Right ventricle myocardium inferior (tissue), 1 donor: ENCODE measurements around the gene DPYD. TPM values are rescaled to one million over a fixed set of nuclear protein-coding genes. Genes with fewer than 3 reads are reported as not detected.
A peak's percentile ranks its signal among the peaks of the same experiment; 100 is the strongest.

Source experiments
- ATAC-seq: fragments of 200-7000 bp; cut with Tn5 transposase; one replicate; pipeline ENCODE4 v1.9.1; 2020; ENCODE audit warnings: mild to moderate bottlenecking, moderate library complexity
- DNase-seq: peaks from one replicate; pipeline ENCODE4 v3.0.0; 2021; ENCODE audit errors: missing footprints
- intact Hi-C: fragments of 100-400 bp; cut with DNase I; formaldehyde crosslinking; loops from one replicate; pipeline ENCODE4 v1.11.0; 2022
- total RNA-seq: library from RNA; stranded (reverse); fragmentation: NEBNext Ultra II Directional; extraction: Animal tissue kit (Norgen Biotek cat#: 25700); gene quantifications from one replicate; pipeline ENCODE4 v1.2.1, GENCODE V29; 2021
- donor health status: DM: no; HTN: yes; CAD: no; lungs with severe emphysema.

DPYD gene
- total RNA-seq, 1 donor from 2014 or later = 12.3 TPM

GRCh38 chr1:97758541-97759057 lies 162.2 kb downstream of the DPYD start:
- no peak for DNase-seq
- intact Hi-C loops = no loop called here
- ATAC-seq = peak; percentile 31

- intact Hi-C loops = no loop called here
- ATAC-seq (no peak), DNase-seq (no peak)
These were observed 174.9 kb downstream of the DPYD start for GRCh38 chr1:97745912-97746311.

GRCh38 chr1:97744977-97745376 lies 175.9 kb downstream of the DPYD start:
- DNase-seq (no peak), ATAC-seq (no peak)

GRCh38 chr1:97743129-97743528 lies 177.7 kb downstream of the DPYD start:
- DNase-seq (no peak), ATAC-seq (no peak)
- intact Hi-C loops = no loop called here

More at GRCh38 chr1:97744977-97745376, 175.9 kb downstream of the DPYD start:
- intact Hi-C loops = no loop called here

GRCh38 chr1:97740891-97741290 lies 179.9 kb downstream of the DPYD start:
- no peak for DNase-seq
- intact Hi-C loops = no loop called here
- ATAC-seq = no peak

GRCh38 chr1:97739596-97740103 lies 181.2 kb downstream of the DPYD start:
- intact Hi-C loops = no loop called here
- no peak for DNase-seq

GRCh38 chr1:97738270-97738669 lies 182.6 kb downstream of the DPYD start:
- DNase-seq (no peak), ATAC-seq (no peak)
- intact Hi-C loops = no loop called here

More at GRCh38 chr1:97739596-97740103, 181.2 kb downstream of the DPYD start:
- ATAC-seq = no peak

GRCh38 chr1:97730271-97730670 lies 190.6 kb downstream of the DPYD start:
- DNase-seq (no peak), ATAC-seq (no peak)
- intact Hi-C loops = no loop called here

GRCh38 chr1:97728436-97728835 lies 192.4 kb downstream of the DPYD start:
- ATAC-seq = no peak
- no peak for DNase-seq
- intact Hi-C loops = no loop called here

- intact Hi-C loops = no loop called here
- DNase-seq = no peak
- no peak for ATAC-seq
These were observed 193.8 kb downstream of the DPYD start for GRCh38 chr1:97727029-97727428.

- ATAC-seq (no peak), DNase-seq (no peak)
- intact Hi-C loops = no loop called here
These were observed 194.4 kb downstream of the DPYD start for GRCh38 chr1:97726386-97726785.

GRCh38 chr1:97721221-97721620 lies 199.6 kb downstream of the DPYD start:
- no peak for ATAC-seq
- intact Hi-C loops = no loop called here
- DNase-seq = no peak

- ATAC-seq (no peak), DNase-seq (no peak)
- intact Hi-C loops = no loop called here
These were observed 207.9 kb downstream of the DPYD start for GRCh38 chr1:97712980-97713379.

- DNase-seq (no peak), ATAC-seq (no peak)
- intact Hi-C loops = no loop called here
These were observed 209.0 kb downstream of the DPYD start for GRCh38 chr1:97711858-97712257.

GRCh38 chr1:97693601-97694000 lies 227.2 kb downstream of the DPYD start:
- intact Hi-C loops = no loop called here
- no peak for DNase-seq
- no peak for ATAC-seq

GRCh38 chr1:97691325-97691724 lies 229.5 kb downstream of the DPYD start:
- DNase-seq = no peak
- no peak for ATAC-seq
- intact Hi-C loops = no loop called here

GRCh38 chr1:97685360-97685759 lies 235.5 kb downstream of the DPYD start:
- DNase-seq = no peak
- intact Hi-C loops = no loop called here
- no peak for ATAC-seq

- intact Hi-C loops = no loop called here
- DNase-seq = no peak
These were observed 239.9 kb downstream of the DPYD start for GRCh38 chr1:97680894-97681293.

GRCh38 chr1:97680470-97680869 lies 240.4 kb downstream of the DPYD start:
- intact Hi-C loops = no loop called here
- ATAC-seq (no peak), DNase-seq (no peak)

More at GRCh38 chr1:97680894-97681293, 239.9 kb downstream of the DPYD start:
- no peak for ATAC-seq

- ATAC-seq (no peak), DNase-seq (no peak)
- intact Hi-C loops = no loop called here
These were observed 243.1 kb downstream of the DPYD start for GRCh38 chr1:97677702-97678101.

- intact Hi-C loops = no loop called here
- no peak for ATAC-seq
- DNase-seq = no peak
These were observed 246.3 kb downstream of the DPYD start for GRCh38 chr1:97674517-97674916.
